Nucleus accumbens (tissue), 56 donors: ENCODE results near the gene SLC22A5.

Experiments
- DNase-seq, 56 donors: peaks; one replicate each; lab custom pipeline; 2025; lab: John Stamatoyannopoulos, UW

Gene SLC22A5

DNA sequence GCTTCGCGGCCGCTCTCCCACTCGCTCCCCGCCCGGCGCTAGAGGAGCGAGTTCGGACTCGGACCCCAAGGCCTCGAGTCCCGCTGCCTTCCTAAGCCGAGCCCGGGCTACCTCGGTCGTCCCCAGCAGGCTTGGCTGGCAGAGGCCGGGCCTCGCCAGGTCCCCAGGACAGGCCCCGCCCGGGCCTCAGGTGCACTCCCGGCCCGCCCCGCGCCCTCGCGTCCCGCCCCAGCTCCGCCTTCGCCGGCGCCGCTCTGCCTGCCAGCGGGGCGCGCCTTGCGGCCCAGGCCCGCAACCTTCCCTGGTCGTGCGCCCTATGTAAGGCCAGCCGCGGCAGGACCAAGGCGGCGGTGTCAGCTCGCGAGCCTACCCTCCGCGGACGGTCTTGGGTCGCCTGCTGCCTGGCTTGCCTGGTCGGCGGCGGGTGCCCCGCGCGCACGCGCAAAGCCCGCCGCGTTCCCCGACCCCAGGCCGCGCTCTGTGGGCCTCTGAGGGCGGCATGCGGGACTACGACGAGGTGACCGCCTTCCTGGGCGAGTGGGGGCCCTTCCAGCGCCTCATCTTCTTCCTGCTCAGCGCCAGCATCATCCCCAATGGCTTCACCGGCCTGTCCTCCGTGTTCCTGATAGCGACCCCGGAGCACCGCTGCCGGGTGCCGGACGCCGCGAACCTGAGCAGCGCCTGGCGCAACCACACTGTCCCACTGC is at the start of gene SLC22A5:
Gene SLC22A5 (plus strand): TSS at position 237 of the 707 bp plus-strand sequence. CDS start 263 bp downstream, at position 500.
- peak in 38 of 56 donors; percentile 23 to 83 (median 56) for DNase-seq

DNA sequence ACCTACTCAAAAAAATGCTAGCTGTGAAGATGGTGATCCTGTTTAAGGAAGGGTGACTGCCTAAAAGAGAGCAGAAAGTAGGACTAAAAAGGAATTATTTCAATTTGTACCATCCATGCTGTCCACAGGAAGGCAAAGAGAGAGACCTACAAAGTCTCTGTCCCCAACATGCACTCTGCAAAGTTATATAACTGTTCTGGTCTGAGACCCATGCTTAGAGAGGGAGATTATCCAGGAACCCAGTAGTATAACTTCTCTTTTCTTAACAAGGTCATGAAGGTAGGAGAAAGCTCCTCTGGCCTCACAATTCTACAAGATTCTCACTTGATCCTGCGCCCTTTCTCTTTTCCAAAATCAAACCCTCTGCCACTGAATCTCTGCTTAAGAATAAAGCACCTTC is 49.5 kb upstream of the SLC22A5 start:
- no peak for DNase-seq

DNA sequence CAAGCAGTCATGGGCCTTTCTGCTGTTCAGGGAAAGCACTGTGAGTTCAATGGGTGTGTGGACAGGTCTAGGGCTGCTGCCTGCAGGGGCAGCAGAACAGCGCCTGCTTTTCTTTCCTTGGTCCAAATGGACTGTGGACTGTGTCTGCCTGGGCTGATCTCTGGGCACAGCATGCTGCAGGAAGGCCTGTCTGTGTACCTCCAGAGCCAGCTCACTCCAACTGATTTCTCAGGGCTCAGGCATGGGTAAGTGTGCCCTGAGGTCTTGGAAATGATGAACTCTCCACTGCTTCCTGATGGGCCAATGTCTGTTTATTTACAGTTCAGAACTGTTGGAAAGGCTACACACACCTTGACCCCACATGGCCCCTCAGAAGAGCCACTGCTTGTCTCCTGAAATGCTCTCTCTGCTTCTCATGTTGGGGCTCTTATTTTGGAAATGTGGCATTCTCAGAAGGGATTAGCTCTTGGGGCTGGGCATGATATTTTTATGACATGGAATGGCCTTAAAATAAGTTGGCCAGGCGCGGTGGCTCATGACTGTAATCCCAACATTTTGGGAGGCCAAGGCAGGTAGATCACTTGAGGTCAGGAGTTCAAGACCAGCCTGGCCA is 48.3 kb upstream of the SLC22A5 start:
- DNase-seq = no peak

DNA sequence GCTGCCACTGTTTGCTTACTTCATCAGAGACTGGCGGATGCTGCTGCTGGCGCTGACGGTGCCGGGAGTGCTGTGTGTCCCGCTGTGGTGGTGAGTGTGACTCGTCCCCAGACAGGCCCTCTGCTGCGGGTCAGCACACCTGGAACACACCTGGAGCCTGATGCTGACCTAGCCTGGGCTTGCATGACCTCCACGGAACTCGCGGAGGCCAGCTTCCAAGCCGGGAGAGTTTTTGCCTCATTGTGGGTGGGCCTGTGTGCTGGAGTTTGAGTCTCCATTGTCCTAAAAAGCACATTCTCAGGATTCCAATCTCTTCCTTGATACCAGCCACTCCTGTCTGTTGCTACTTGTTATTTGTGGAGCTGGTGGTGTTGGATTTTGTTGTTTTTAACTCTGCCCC is 47.2 kb upstream of the SLC22A5 start:
- DNase-seq = no peak

DNA sequence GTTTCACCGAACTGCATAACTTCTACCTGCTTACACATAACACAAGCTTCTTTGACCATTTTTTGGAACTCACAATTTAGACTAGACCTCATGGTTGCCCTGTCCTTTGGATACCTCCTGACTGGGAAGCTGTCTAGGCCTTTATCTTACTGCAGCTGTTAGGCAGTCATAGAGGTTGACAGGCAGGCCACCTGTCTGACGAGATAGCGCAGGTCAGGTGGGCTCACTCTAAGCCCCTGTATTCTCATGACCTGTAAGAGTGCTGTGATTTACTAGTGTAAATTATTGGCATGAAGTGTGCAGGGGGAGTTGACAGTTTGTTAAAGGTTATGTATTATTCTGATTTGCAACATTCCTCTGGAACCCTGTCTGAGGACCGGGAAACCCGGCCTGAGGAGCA is 46.3 kb upstream of the SLC22A5 start:
- DNase-seq = no peak

DNA sequence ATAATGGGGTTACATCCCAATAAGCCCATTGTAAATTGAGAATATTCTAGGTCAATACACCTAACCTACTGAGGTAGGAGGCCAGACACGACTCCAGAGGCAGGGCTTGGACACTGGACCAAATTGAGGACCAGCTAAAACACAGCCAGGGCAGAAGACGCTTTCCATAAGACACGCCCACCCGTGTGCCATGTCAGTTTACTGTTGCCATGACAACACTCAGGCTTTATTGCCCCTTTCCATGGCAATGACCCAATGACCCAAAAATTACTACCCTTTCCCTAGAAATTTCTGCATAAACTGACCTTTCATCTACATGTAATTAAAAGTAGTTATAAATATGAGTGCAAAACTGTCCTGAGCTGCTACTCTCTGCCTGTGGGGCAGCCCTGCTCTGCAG is 43.8 kb upstream of the SLC22A5 start:
- no peak for DNase-seq

DNA sequence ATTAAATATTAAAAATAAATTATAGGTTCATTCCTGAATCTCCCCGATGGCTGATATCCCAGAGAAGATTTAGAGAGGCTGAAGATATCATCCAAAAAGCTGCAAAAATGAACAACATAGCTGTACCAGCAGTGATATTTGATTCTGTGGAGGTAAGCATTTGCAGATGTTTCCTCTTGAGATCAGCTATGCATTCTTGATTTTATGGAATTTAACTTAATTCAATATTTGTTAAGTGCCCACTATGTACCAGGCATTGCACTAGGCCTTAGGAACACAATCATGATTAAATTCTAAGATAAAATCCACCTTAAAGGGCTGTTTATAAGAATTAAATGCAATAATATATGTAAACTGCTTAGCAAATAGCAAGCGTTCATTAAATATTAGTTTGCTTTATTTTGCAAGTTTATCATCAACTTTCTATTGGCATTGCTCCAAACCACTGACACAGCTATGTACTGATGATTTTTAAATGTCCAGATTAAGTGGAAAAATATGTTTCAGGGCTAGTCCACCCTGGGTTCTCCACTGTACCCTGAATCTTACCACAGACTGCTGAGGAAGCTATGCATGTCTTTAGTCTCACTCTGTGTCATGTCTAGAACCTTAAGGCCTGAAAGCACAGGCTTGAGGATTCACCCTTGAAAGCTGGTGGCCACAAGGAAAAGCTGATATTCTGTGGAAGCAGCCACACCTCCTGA is 42.1 kb upstream of the SLC22A5 start:
- no peak for DNase-seq

DNA sequence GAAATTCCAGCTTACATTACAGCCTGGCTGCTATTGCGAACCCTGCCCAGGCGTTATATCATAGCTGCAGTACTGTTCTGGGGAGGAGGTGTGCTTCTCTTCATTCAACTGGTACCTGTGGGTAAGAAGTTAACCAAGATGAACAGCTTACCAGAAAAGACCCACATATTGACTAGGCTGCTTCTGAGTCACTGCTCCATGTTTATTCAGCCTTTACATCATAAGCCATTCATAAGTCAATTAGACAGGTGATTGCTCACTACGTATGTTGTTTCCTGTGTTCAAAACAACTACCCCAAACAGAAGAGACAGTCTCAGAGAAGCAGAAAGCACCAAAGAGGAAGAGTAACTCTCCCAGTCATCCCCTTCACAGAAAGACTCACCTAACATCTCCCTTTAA is 34.7 kb upstream of the SLC22A5 start:
- DNase-seq = no peak

DNA sequence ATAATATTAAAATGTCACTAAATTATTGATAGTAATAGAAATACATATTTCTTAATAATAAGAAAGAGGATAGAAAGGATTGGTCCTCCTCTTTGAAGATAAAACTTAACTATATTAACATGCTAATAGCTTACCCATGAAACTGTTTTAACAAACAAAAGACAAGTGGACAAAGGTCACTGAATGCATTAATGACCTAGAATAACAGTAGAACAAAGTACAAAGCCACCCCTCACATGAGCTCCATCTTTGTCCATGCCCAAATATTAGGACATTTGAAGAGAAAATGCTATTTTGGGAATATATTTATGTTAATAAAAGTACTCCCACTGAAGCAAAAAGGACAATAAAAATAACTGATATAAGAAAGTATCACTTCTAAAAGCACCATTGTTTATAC is 34.1 kb upstream of the SLC22A5 start:
- DNase-seq = no peak

DNA sequence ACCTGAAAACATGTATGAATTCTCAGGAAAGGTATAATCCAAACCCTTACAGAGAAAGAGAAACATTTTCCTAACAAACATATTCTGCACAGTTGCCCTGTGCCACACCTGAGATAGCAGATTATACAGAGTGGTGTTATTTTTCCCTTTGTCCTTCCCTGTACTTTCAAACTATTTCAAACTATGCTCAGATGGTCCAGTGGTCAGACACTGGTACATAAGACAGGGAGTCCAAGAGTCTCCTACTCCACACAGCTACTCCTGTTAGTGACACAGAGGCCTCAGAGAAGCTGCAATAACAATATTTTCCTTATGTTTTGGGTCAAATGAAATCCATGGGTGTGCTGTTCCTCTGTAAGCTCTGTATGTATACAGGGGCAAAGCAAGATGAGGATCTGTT is 30.0 kb upstream of the SLC22A5 start:
- DNase-seq = no peak

DNA sequence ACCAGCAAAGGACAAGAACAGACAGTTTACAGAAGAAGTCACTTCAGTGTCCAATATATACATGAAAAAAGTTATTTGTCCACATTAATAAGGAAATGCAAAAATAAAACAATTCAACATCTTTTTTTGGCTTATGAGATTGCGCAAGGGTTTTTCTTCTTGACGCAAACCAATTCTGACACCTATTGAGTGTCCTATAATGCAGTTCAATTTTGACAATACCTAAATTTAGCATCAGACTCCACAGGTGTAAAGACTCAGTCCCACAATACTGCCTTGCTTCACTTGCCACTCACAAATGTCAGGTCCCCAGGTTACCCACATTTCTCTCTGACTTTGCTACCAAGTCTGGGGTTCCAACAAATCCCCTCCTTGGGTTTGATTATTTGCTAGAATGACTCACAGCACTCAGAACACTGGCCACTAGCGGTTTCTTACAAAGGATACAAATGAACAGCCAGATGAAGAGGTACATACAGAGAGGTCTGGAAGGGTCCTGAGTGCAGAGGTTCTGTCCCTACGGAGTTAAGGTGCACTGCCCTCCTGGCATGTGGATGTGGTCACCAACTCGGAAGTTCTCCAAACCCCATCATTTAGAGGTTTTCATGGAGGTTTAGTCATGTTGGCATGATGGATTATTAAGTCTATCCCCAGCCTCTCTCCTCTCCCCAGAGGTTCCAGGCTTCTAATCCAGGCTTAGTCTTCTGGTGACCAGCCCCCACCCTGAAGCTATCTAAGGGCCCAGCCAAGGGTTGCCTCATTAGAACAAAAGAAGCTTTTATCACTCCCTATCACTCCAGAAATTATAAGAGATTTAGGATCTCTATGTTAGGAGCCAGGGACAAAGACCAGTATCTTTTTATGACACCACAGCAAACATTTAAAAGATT is 27.0 kb upstream of the SLC22A5 start:
- DNase-seq = peak in 1 of 56 donors; percentile 2

DNA sequence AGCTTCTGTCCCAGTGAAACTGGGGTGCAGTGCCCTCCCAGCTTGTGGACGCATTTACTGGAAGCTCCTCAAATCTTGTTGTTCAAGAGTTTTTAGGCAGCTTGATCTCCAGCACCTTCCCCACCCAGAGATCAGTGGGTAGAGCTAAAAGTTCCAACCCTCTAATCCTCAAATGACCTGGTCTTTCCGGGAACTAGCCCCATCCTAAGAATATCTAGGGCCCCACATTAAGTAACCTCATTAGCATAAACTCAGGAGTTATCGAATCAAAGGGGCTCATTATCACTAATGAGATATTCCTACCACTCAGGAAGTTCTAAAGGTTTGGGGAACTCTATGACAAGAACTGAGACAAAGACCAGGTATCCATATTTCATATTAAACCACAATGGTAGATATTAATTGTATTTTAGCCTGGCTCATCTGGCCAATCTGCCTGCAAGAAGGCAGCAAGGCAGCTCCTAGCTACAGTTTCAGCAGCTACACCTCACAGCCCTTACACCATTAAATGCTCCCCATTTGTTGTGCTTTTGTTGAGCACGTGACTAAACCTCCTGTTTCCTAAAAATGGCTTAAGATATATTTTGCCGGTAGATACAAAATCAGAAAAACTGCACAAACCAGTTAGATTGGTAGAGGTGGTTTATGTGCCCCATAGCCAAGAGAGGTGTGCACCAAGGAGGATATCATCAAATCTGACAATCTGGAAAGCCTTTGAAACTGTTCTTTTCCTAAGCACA is 24.6 kb upstream of the SLC22A5 start:
- no peak for DNase-seq

DNA sequence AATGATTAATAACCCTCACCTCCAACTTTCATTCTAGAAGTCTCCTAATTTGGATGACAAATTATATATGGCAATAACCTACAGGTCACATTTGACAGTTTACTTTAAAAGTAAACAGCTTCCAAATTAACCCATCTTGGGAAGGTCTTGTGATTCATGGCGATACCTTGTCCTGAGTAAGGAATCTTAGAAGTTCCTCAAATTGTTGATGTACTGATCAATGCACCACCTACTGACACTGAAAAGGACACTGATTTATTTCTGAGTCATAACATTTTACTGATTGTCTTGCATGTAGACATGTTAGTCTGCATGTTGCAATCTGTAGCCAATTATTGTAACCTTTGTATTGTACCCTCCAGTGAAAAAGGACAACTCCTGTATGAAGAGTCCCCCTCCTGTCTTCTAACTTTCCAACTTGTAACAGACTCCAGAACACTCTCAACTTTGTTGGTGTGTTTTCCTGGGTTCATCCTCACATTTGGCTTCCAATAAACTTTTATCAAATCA is 16.0 kb upstream of the SLC22A5 start:
- no peak for DNase-seq

DNA sequence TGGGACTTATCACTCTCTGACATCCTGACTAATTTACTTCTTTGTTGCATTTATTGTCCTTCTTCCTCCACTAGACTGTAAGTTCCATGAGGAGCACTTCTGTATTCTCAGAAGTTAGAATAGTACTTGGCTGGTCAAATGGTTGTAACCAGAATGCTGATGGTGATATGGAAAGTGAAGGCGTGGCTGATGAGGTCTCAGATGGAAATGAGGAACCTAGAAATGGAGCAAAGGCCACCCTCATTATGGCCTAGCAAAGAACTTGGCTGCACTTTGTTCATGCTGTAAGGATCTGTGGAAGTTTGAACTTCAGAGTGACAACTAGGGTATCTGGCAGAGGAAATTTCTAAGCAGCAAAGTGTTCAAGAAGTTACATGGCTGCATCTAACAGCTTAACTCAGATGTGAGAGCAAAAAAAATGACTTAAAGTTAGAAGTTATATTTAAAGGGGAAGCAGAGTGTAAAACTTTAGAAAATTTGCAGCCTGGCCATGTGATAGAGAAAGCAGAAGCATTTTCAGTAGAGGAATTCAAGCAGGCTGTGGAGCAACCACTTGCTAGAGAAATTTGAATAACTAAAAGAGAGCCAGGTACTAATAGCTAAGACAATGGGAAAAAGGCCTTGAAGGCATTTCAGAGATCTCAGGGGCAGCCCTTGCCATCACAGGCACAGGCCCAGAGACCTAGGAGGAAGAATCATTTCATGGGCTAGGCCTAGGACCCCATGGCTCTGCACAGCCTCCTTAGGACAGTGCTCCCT is 14.9 kb upstream of the SLC22A5 start:
- no peak for DNase-seq

DNA sequence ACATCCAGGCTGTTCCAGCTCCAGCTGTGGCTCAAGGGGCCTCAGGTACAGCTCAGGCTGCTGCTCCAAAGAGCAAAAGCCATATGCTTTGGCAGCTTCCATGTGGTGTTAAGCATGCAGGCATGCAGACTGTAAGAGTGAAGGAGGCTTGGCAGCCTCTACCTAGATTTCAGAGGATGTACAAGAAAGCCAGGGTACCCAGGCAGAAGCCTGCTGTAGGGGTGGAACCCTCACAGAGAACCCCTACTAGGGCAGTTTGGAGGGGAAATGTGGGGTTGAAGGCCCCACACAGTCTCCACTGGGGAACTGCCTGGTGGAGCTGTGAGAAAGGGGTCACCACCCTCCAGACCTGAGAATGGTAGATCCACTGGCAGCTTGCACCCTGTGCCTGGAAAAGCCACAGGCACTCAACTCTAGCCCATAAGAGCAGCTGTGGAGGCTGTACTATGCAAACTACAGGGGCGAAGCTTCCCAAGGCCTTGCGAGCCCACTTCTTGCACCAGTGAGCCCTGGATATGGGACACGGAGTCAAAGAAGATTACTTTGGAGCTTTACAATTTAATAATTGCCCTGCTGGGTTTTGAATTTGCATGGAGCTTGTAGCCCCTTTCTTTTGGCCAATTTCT is 14.3 kb upstream of the SLC22A5 start:
- no peak for DNase-seq

DNA sequence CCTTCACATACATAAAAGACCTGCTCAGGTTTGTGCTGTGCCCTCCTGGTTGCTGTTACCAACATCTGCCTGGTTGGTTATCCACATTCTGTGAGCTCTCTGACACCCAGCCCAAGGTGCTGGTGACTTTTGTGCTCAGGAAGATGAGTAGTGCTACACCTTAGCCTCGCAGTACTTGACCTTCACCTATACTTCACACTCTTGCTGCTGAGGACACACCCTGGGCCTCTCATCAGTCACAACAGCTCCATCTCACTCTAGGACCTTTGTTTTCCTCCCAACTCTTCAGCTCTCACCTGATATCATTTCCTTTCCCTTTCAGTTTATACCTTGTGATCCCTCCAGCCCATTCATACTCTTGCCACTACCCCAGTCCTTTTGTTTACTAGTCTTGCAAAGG is 10.7 kb upstream of the SLC22A5 start:
- DNase-seq = no peak

DNA sequence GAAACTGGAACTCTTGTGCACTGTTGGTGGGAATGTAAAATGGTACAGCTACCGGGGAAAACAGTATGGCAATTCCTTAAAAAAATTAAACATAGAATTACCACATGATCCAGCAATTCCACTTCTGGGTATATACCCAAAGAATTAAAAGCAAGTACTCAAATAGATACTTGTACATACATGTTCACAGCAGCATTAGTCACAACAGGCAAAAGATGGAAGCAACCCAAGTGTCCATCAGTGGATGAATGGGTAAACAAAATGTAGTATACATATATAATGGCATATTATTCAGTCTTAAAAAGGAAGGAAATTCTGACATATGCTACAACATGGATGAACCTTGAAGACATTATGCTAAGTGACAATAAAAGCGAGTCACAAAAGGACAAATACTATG is 7.4 kb upstream of the SLC22A5 start:
- no peak for DNase-seq

DNA sequence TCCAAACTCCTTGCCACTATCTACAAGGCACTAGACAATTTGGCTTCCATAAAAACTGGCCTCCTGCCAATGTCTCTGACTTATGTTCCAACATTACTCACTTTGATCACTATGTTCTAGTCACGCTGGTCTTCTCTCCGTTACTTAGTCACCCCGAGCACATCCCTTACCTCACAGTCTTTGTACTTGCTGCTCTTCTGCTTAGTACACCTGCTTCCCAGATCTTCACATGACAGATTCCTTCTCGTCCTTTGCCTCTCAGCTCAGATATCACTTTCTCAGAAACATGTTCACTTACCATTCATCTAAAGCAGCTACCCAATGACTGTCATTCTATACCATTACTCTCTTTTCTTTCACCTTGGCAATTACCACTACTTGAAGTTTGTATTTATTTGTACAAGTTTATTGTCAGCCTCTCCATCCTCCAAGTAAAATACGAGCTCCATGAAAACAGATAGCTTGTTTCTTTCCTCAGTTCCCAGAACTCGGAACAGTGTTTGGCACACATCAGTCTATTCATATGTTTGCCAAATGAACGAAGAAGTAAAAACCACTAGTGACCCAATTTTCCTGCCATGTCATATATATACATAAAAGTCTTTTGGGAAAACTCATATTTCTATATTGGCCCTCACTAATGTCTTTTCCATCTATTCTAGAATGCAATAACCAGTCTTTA is 5.9 kb upstream of the SLC22A5 start:
- peak in 10 of 56 donors; percentile 14 to 75 (median 23) for DNase-seq
